ENCODE data around the gene CYCS. TPM values are rescaled to one million over a fixed set of nuclear protein-coding genes. Genes with fewer than 3 reads are reported as not detected.
"Not testable (repeated sequence)": the region's sequence is repeated elsewhere in the genome, so short reads cannot be mapped to it uniquely, and the experiment has no call there.

CYCS gene
- total RNA-seq, 1 donor from 2014 or later = 107 TPM

DNA sequence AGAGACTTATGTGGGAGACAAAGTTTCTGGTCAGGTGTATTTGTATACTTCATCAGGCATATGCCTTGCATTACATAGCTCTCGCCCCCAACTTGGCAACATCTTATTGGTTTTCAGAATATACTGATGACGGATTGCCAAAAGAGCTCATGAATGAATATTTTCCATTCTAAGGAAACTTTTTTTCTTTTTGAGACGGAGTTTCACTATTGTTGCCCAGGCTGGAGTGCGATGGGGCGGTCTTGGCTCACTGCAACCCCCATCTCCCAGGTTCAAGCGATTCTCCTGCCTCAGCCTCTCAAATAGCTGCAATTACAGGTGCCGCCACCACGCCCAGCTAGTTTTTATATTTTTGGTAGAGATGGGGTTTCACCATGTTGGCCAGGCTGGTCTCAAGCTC lies 6.0 kb downstream of the CYCS start:
- DNase-seq (ENCODE audit: low spot score in 2 of 2) = no peak
- FAIRE-seq = no peak

DNA sequence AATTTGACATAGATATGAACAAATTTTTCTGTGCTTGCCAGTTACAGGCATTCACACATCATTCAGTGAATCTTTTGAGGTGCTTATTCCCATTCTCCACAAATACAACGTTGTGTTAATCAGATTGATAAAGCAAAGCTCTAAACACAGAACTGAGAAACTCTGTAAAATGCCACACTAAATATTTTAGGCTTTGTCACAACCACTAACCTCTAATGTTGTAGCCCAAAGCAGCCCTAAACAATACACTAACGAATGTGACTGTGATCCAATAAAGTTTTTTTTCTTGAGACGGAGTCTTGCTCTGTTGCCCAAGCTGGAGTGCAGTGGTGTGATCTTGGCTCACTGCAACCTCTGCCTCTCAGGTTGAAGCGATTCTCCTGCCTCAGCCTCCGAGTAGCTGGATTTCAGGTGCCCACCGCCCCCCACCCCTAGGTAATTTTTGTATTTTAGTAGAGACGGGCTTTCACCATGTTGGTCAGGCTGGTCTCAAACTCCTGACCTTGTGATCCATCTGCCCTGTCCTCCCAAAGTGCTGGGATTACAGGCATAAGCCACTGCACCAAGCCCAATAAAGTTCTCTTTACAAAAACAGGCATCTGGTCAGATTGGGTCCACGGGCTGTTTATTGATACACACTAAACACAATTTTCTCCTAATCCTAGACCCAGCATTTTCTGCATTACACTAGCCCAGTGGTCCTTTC lies 6.9 kb downstream of the CYCS start:
- FAIRE-seq = no peak
- DNase-seq (ENCODE audit: low spot score in 2 of 2) = no peak

DNA sequence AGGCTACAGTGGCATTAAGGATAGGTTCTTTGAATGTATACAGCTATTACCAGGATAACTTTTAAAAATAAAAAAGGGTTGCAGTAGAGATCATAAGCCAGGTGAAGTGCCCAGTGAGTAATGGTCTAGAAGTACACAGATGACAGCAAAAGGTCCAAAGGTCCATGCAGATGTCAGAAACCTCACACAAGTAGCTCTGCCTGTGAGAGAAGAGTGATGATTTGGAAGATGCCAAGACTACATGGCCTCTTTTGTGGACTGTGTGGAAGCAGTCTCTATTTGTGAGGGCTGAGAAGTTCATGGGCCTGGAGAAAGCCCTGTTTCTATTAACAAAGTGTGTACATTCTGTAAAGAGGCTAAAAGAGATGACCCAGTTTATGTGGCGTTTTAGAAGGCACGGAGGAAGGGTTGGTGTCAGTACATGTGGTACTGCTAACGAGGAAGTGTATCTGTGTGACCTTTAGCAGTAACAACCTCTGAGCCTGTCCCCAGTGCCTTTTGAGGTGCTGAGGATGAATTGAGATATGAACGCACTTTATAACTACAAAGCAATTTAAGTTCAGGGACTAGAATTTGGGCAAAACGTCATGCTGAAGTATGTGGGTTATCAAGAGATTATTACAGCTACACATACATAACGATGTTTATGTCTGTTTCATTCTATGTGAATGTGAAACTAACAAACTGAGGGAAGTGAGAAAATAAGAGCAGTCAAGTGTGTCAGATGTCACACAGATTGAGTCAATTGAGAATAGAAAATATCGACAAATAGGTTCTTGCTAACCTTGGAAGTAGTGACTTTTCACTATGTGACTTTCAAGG lies 7.6 kb downstream of the CYCS start:
- DNase-seq (ENCODE audit: low spot score in 2 of 2) (no peak), FAIRE-seq (no peak)

DNA sequence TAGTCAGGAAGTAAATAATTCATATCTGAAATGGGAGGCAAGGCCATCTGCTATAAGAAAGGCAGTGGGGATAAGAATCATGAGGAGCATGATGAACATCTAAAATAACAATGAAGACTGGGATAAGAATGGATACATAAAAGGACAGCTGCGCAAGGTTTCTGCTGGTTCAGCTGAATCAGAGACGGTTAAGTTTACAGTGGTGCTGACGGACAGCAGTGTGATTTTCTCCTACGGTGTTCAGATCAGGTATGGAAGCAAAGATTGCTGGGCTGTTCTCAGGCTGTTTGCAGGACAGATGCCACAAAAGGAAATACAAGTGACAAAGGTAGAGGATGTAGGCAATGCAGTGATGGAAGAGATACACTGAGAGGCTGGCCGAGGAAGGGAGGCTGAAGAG lies 8.4 kb downstream of the CYCS start:
- no peak for FAIRE-seq
- DNase-seq (ENCODE audit: low spot score in 2 of 2) = no peak

DNA sequence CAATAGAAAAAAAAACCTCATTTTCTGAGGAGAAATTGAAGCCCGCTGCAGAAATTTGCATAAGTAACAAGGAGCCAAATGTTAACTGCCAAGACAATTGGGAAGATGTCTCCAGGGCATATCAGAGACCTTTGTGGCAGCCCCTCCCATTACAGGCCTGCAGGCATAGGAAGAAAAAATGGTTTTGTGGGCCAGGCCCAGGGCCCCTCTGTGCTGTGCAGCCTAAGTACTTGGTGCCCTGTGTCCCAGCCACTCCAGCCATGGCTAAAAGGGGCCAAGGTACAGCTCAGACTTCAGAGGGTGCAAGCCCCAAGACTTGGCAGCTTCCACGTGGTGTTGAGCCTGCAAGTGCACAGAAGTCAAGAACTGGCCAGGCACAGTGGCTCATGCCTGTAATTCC lies 14.5 kb downstream of the CYCS start:
- not testable (repeated sequence) for DNase-seq (ENCODE audit: low spot score in 2 of 2); FAIRE-seq

DNA sequence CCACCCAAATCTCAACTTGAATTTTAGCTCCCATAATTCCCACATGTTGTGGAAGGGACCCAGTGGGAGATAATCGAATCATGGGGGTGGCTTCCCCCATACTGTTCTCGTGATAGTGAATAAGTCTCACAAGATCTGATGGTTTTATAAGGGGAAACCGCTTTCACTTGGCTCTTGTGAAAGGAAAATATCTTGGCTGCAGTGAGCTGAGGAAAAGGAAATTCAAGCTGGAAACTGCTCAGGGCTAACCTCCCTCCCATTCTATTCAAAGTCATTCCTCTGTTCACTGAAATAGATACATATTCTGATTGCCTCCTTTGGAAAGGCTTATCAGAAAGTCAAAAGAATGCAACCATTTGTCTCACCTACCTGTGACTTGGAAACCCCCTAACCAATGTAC lies 15.8 kb downstream of the CYCS start:
- DNase-seq (ENCODE audit: low spot score in 2 of 2) = no peak
- FAIRE-seq = no peak

DNA sequence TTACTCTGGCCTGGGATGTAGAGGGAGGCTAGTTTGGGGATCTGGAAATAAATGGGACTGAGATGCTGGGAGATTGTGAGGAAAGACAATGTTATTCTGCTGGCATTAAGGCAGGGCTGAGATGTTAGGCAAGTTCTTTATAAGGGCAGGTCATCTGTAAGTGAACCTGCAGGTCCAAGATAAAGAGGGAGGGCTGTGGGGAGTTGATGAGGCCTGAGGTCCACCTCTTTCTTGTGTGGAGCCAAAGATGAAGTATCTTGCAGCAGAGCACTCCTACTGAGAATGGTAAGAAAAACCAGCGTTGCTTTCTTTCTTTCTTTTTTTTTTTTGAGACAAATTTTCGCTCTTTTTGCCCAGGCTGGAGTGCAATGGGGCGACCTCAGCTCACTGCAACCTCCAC lies 19.1 kb downstream of the CYCS start:
- no peak for DNase-seq (ENCODE audit: low spot score in 2 of 2)
- no peak for FAIRE-seq

DNA sequence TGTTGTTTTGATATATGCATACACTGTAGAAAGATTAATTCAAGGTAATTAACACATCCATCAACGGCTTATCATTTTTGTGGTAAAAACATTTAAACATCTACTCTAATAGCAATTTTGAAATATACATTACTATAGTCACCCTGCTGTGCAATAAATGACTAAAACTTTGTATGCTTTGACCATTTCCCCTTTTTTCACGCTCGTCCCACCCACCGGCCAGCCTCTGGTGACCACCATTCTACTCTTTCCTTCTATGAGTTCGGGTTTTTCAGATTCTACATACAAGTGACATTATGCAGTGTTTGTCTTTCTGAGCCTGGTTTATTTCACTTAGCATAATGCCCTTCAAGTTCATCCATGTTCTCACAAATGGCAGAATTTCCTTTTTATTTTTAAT lies 21.3 kb downstream of the CYCS start:
- DNase-seq (ENCODE audit: low spot score in 2 of 2) = no peak
- no peak for FAIRE-seq

DNA sequence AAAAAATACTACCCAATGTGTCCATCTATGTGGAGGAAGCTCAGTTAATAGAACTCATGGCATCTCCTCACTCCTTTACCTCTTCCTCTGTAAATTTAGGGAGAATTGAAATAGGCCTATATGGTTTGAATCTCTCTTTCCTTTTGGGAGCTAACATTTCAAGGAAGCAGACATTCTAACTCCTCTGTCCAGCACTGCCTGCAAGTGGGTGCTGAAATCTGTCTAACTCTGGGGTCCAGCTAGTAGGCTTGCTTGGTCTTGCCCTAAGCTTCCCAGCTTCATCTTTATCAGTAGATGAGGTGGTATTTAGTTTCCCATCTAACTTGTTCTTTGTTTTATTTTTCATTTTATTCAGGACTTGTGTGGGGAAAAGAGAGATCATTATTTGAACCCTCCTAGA lies 23.2 kb downstream of the CYCS start:
- FAIRE-seq (no peak), DNase-seq (ENCODE audit: low spot score in 2 of 2) (no peak)

DNA sequence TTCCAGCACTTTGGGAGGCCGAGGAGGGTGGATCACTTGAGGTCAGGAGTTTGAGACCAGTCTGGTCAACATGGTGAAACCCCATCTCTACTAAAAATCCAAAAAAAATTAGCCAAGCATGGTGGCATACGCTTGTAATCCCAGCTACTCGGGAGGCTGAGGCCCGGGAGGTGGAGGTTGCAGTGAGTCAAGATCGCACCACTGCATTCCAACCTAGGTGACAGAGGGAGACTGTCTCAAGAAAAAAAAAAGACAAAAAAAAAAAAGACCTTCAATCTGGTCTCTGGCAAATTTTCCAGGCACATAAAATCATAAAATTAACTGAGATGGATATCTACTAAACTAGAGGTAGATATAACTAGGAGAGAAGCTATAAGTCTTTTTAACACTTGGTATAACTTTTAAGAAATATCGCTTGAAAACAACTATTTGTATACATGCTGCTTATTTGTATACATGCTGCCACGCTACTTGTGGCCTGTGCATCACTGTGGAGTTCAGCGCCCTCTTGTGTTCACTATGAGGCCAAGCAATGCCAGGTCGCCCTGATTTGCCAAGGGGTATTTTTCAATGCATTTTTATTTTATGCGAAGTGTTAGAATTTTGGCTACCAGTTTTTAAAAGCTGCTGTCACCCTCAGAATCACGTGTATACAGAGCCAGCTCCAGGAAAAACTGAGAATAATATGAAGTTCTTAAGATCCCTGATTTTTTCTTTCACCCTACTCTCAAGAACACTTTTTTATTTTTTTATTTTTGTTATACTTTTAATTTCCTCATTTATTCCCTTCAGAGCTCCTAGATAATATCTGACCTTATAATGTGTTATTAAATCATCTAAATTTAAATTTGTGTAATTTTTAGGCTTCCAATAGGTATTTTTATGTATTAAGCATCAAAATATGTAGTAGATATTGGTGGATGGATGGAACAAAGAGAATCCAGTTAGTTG lies 26.7 kb downstream of the CYCS start:
- DNase-seq (ENCODE audit: low spot score in 2 of 2) (peak; percentile 26 to 60), FAIRE-seq (no peak)

DNA sequence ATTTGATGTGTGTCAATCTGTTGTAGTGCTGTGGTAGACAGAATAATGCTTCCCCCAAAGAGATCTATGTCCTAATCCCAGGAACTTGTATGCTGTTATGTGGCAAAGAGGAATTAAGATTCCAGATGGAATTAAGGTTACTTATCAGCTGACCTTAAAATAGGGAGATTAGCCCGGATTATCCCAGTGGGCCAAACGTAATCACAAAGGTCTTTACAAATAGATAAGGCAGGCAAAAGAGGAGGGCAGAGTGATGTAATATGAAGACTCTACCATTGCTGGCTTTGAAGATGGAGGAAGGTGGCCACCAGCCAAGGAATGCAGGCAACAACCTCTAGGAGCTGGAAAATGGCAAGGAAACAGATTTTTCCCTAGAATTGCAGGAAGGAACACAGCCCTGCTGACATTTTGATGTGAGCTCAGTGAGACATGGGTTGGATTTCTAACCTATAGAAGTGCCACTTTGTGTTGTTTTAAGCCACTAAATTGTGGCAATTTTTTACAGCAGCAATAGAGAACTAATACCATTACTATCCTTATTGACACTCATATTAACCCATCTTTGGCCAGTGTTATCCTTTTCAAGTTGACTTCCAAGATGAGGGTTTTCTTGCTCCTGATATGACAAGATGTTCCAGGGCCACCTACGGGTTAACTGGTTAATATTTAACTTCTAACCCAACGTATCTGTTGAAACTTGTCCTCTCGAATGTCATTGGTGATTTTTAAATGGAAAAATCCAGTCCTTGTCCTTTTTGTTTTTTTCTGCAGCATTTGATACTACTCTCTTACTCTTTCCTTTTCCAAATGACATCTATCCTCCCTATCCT lies 29.3 kb downstream of the CYCS start:
- no peak for FAIRE-seq
- no peak for DNase-seq (ENCODE audit: low spot score in 2 of 2)

DNA sequence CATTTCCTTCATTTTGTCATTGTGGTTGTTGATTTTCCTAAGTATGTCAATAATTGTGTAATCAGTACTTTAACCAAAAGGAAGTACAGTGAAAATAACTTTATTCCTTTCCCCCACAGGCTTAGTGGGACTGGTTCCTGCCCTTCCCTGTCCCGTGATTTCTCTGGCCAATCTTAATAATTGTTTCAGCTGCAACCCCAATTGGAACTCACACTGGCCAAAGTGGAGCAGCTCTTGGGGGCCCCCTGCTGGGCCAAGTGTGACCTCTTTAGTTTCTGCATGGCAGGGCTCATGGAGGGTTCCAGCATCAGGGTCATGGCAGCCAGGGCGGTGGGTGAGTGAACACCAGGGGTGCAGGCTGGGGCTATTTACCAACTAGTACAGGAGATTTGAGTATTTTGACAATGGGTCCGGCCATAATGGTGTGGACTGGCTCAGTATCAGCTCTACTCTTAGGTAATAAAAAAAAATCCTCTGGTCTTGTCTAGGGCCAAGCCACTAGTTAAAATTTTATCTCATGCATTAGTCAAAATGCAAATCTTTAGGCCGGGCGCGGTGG lies 31.7 kb downstream of the CYCS start:
- FAIRE-seq = no peak
- DNase-seq (ENCODE audit: low spot score in 2 of 2) = peak in 1 of 2 donors; percentile 23

DNA sequence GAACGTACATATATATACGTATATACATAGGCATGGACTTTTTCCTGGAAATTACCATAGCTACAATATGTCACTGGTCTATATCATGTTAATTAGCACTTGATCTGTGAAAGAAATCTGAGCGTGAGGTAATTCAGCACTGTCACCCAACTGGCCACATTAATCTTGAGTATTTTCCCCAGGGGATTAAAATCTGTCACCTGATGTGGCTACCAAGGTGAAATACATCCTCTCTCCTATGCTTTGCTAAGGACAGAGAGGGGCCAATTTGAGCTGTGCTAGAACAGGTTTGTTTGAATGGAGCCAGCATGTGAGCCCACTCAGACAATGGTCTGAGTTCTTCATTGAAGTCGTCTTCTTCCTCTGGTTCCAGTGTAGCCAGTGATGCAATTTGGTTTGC lies 33.3 kb downstream of the CYCS start:
- no peak for FAIRE-seq
- no peak for DNase-seq (ENCODE audit: low spot score in 2 of 2)

DNA sequence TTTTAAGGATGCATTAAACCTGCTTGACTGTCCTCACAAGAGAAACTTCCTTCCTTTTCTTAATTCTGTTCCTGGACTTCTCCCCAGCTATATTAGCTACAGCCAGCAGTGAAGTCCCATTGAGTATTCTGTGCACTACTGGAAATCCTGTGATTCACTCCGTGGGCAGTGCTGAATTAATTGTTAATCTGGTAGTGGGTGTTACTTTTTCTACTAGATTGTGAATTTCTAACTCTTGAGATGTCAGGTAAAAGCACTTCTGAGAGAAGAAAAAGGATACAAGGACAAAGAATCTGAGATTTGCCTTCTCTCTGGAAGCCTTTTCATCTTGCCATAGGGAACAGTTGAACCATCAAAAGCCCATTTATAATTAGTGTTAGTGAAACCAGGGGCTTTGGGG lies 33.9 kb downstream of the CYCS start:
- DNase-seq (ENCODE audit: low spot score in 2 of 2) (no peak), FAIRE-seq (no peak)

DNA sequence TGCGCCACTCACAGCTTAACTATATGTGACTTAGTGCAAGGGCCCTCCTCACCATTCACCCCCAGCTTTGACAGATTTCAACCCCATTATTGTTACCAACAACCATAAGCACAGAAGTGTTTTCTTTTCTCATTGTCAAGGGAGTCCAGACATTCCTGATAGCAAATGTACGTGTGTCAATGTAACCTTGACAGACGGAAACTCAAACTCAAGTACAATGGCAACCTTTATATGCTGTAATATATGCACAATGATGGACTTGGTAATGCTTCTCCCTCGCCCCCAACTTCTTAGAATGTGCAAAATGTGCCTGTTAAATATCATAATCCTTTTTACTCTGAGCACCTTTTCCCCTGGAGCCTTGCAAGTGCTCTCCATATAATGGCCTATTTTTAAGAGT lies 34.7 kb downstream of the CYCS start:
- DNase-seq (ENCODE audit: low spot score in 2 of 2) (no peak), FAIRE-seq (no peak)

DNA sequence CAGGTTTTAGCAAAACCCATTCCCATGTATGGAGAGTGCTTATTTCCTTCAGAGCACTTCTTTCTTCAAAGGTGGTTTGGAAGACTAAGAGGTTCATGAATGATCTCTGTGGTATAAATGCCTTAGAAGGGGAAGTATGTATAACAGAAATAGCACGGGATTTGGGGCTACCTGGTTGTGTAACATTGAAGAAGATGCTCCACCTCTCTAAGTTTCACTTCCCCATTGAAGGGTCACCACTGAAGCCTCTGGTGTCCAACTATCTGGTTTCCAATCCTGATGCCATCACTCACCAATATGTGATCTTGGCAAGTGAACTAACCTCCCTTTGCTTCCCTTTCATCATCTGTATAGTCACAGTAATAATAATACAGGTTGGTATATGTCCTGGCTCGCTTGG lies 37.2 kb downstream of the CYCS start:
- FAIRE-seq = no peak
- DNase-seq (ENCODE audit: low spot score in 2 of 2) = no peak

DNA sequence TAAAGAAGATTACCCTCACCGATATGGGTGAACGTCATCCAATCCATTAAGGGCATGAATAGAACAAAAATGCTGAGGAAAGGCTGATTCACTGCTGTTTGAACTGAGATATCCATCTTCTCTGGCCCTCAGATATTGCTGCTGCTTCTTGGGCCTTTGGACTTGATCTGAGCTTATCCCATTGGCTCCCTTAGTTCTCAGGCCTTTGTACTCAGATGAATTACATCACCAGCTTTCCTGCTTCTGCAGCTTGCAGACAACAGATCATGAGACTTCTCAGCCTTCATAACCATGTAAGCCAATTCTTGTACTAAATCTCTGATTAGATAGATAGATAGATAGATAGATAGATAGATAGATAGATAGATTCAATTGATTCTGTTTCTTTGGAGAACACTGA lies 40.2 kb downstream of the CYCS start:
- DNase-seq (ENCODE audit: low spot score in 2 of 2) (no peak), FAIRE-seq (no peak)

DNA sequence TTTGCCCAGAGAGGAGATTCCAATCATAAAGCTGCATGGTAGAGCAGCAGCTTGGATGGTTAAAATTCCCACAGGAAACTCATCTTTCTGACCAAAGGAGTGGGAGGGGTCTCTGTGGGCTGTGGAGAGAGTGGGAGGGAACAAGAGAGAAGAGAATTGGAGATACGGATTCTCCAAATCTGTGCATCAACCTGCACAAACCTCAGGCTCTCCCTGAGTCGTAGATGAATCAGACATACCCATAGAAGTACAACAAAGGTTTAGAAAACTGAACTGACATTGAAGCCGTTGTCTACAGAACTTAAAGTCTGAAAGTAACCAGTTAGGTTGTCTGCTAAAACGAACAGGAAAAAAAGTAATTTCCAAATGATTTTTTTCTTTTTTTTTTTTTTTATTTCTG lies 41.9 kb downstream of the CYCS start:
- DNase-seq (ENCODE audit: low spot score in 2 of 2) (no peak), FAIRE-seq (no peak)

DNA sequence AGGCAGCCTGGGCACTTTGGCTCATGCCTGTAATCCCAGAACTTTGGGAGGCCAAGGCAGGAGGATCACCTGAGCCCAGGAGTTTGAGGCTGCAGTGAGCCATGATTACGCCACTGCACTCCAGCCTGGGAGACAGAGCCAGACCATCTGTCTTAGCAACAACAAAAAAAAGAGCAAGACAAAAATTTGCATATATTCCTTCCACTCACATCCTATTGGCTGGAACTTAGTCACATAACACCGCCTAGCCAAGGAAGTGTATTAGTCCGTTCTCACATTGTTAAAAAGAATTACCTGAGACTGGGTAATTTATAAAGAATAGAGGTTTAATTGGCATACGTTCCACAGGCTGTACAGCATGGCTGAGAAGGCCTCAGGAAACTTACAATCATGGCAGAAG lies 43.0 kb downstream of the CYCS start:
- DNase-seq (ENCODE audit: low spot score in 2 of 2); FAIRE-seq: not testable (repeated sequence)

DNA sequence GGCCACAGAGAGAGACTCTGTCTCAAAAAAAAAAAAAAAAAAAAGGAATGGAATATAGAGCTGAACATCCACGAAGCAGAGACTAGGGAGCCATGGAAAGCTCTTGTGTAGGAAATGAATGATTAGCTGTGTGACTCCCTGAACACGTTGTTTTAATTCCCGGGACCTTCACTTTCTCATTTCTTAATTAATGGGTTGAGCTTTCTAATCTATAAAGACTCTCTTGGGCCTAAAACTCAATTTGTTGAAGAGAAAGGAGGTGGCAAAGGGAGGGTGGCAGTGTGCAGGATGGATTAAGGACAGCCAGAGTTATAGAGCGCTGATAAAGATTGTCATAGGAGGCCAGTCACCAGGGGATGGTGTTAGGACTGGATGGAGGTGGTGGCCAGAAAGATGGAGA lies 48.0 kb downstream of the CYCS start:
- DNase-seq (ENCODE audit: low spot score in 2 of 2) = no peak

More for the DNA sequence above, 48.0 kb downstream of the CYCS start:
- FAIRE-seq = no peak

All from frontal cortex (tissue), 4 donors.